Stimulated activated naive CD4-positive, alpha-beta T cell (primary cell): ENCODE measurements around the gene RAPGEF3.
A peak's percentile ranks its signal among the peaks of the same experiment; 100 is the strongest.

Experiments used
- DNase-seq, 6 experiments: peaks; one replicate each; lab custom pipeline; 2025; lab: John Stamatoyannopoulos, UW

Gene RAPGEF3

DNA sequence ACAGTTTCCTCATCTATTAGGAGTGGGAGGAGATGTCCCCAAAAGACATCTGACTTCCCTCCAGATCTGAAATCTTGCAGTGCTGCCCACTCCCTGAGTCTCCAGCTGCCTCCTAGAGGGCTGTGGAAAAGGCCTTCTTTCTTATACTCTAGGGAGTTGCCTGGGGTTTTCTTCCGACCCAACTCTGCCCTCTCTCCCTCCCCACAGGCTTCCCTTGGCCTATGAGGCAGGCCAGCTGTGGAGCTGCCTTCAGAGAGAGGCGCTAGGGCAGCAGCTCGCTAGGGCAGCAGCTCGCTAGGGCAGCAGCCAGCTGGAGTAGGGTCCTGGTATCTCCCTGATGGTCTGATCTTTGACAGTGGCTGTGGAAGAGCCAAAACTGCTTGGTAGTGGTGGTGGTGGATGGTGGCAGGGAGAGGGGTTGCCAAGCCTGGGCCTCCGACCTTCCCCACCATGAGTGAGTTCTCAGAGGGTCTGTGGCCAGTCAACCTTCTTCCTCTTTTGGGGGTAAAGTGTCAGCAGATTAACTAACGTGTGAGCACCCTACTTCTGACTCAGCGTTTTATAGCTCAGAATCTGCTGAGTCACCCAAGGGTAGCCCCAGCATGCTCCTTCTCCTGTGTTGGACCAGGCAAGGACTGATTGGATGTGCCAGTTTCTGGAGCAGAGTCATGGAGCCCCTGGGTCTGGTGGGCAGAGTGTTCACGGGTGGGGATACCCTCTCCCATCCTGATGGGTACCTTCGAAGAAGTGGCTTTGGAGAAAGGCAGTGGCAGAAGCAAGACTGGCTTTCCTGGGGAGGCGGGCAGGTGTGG, 16.6 kb upstream of the RAPGEF3 start:
- no peak for DNase-seq

DNA sequence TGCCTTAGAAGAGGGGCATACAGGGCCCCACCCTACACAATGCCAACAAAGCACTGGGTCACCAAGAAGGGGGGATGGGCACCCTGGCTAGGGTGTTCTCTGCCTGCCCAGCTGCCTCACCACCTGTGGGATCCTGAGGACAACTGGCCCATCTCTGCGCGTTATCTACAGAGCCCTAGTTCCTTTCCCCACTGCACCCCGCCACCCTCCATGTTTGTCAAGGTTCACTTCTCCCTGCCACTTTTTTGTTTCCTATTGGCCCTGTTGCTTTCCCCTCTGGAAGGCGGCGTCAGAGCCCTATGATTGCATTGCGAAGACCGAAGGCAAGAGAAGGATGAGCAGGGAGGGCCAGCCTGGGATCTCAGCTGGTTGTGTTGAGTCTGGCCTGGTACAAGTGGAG, 16.0 kb upstream of the RAPGEF3 start:
- no peak for DNase-seq

DNA sequence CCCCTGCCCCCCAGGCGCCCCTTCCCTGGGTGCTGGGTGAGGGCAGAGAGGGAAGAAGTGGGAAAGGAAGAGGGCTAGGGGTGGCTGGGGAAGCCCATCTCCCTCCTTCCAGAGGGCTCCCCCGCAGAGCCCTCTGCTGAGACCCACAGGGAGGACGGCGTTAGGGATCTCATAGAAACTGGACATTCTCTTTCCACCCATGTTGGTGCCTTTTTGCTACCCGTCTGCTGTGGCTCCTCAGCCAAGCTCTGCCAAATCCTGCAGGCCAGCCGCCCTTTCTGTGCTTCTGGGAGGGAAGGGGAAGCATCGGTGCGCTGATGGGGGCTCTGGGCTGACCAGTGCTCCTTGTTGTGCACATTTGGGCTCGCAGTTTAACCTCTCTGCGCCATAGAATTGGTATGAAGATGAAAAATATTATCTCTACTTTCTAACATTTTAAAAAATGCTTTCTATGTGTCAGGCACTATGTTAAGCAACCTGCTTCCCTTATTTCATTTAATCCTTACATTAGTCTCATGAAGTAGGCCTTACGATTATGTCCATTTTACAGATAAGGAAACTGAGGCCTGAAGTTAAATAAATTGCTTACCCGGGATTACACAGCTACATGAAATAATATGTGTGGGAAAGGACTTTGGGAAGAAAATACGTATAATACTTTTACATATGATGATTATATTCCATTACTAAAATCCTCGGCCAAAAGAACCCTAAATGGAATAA, 15.3 kb upstream of the RAPGEF3 start:
- DNase-seq: no peak

DNA sequence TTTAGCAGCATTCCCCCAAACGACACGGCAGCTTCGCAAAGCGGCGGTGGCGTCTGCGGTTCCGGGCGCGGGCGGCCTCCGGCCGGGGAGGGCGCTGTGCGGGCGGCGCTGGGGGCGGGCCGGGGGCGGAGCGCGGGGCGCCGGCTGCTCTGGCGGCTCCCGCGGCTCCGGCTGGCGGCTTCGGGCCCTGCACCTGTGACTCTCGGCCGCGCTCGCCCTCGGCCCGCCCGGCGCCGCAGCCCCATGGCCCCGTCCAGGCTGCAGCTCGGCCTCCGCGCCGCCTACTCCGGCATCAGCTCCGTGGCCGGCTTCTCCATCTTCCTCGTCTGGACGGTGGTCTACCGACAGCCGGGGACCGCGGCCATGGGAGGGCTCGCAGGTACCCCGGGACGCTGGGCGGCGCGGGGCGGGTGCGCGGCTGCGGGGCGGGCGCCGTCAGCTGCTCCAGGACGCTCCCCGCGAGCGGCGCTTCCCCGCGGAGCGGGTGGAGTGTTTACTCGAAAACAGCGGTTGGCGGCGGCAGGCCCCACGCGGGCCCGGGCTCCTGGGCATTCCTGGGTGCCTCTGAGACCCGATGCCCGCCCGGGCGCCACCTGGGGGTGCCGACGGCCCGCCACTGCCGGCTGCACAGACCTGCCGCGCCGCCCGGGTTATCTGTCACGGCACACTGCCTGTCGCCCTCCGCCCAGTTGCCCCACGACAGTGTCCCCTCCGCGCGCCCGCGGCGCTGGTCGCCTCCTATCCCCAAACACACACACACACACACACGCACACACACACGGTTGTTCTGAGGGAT, 14.6 kb upstream of the RAPGEF3 start, which contains the start of gene SLC48A1:
Gene SLC48A1 (plus strand): TSS at position 177 of the 796 bp plus-strand sequence. CDS start 67 bp downstream, at position 244.
- peak; percentile 55 to 85 (median 73) for DNase-seq

DNA sequence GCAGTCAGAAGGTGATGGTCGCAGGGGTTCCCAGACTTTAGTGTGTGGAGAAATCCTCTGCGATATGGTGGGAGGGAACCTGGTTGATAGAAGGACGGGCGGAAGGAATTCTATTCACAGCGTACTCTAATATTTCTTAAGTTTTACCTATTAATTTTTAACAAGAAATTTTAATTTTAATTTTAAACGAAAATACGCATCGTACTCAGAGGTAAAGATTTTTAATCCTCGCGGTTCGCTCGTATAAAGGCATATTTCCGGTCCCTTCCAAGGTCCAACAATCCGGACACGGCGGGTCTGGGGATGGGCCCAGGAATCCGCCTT, 14.0 kb upstream of the RAPGEF3 start:
- no peak for DNase-seq

DNA sequence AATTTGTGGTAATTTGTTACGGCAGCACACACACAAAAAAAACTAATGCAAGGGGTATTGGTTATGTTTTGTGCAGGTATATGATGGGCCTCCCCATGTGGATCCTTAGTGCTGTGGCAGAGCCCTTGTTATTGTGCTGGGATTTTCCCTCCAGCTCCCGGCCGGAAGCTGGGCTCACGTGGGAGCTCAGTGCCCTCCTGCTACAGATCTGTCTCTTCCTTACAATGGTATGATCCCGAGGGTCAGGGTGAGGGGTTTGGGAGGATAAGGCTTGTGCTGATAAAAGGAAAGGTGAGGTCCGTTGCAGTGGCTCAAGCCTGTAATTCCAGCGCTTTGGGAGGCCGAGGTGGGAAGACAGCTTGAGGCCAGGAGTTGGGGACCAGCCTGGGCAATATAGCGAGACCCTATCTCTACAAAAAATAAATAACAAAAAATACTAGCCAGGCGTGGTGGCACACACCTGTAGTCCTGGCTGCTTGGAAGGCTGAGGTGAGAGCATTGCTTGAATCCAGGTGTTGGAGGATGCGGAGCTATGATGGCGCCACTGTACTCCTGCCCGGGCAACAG, 13.5 kb upstream of the RAPGEF3 start:
- DNase-seq: no peak

DNA sequence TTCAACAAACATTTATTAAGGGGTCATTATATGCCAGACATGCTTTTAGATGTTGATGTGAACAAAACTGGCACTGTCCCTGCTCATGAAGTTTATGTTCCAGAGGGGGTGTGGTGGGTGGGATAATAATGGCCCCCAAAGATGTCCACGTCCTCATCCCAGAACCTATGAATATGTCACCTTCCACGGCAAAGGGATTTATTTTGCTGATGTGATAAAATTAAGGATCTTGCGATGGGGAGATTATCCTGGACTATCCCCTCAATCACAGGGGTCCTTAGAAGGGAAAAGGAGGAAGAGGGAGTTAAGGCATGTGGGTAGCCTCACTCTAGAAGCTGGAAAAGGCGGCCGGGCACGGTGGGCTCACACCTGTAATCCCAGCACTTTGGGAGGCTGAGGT, 12.6 kb upstream of the RAPGEF3 start:
- DNase-seq: no peak

DNA sequence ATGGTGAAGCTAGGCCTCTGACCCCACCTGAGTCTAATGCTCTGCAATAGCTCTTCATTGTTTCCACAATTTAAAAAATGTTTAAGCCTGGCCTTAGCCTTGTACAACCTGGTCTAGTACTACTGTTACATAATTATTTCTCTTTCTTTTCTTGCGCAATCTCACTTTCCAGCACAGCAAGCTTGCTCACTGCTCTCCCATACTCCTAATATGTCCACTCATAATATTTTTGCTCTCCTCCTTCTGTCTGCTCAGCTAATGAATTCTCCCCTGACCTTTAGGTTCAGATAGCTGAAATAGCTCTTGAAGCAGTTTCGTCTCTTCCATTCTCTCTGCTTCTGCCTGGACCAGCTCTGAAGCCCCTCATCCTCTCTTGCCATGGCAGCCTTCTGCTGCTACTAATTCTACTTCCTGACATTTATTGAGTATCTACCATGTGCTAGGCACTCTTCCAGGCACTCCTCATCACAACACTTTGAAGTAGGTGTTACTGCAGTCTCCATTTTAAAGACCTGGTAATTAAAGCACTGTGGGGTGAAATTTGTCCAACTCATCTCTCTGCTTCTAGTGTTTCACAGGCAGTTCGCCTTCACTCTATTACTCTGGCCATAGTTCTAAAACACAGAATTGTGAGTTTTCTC, 11.5 kb upstream of the RAPGEF3 start:
- no peak for DNase-seq

DNA sequence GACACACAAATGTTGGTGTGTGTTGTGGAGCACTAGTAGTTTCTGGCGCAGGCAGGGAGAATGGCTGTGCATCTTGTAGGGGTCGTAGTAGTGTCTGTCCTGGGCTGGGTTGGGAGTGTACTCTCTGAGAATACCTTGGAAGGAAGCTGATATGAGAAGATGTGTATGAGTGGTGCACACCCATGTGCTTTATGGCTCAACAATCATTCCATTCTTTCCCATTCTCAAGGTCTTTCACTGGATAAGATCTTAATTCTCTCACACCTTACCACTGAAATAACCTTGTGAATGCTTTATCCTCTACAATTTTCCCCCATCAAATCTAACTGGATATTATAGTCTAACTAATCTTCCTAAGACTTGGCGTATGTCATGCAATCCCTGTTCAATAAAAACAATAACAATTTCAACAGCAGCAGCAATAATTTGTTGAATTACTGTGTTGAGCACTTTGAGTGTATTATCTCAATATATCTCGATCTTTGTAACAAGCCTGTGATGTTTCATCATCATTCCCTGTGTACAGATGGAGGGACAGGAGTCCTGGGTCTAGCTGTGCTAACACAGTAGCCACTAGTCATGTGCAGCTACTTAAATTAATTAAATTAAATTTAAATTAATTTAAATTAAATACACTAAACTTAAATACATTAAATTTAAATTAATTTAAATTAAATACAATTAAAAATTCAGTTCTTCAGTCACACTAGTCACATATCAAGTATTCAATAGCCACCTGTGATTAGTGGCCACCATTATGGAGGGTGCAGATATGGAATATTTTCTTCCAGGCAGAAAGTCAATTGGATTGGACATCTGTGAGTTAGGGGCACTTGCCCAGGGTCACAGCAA, 10.8 kb upstream of the RAPGEF3 start:
- no peak for DNase-seq

DNA sequence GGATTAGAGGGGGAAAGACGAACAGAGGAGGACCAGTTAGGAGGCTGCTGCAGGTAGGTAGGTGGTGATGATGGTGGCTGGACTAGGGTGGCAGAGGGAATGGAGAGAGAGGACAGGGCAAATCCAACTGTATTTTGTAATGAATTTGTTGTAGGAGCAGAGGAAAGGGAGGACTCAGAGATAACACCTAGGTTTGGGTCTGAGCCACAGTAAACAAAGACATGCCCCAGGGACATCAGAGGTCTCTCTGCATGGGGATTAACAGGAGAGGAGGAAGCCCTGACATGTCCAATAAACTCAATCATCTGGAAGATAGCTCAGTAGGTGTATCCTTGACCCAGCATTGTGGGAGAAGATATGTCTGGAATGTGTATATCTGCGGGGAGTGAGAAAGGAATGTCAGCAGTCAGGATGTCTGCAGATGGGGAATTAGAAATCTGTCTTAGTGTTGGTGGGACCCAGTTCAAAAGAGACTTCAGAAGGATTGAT, 9.7 kb upstream of the RAPGEF3 start:
- no peak for DNase-seq

DNA sequence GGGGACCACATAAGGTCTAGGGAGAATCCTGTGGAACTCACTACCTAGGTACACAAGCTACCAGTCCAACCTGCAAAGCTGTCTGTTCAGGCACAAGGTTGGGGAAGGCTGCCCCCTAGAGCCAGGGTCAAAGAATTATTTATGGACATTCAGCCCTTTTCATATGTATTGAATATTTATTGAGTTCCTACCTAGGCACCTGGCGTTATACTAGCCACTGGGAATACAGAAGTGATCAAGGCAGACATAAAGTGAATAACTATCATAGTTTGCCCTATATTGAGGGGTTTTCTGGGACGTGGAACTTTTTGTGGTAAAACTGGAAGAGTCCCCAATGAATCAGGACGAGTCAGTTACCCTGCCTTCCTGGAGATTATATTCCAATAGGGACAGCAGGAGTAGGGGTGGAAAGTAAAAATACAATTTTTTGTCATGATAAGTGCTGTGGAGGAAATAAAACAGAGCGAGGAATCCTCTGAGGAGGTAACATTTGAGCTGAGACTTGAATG, 8.6 kb upstream of the RAPGEF3 start:
- peak; percentile 38 to 62 (median 50) for DNase-seq

DNA sequence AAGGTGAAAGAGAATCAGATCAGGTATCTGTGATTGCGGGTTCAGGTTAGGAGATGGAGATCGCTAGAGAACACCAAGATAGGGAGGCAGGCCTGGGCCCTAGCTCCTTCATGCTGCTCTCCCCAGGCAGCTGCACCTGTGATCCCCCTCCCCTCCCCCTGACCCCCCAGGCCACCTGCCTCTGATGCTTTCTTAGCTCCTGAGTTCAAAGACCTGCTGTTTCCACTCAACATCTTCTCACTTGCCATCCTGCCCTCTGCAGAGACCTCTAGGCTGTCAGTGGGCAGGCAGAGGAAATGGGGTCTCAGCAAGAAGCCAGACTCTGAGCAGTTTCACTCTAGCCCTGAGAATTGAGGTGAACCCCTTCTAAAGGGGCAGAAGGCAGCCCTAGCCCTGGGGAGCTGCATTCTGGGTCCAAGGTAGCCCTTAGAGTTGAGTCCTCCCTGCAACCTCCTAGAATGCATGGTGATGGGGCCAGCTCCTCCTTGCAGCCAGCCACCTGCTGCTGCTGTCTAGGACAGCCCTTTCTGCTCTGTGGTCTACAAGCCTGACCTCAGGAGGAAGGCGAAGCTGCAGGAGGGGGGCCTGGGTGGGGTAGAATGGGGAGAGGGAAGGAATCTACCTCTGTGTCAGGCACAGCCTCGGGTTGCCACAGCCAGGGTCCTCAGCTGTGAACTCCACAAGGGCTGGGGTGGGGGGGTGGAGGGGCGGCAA, 8.0 kb upstream of the RAPGEF3 start:
- DNase-seq: no peak

DNA sequence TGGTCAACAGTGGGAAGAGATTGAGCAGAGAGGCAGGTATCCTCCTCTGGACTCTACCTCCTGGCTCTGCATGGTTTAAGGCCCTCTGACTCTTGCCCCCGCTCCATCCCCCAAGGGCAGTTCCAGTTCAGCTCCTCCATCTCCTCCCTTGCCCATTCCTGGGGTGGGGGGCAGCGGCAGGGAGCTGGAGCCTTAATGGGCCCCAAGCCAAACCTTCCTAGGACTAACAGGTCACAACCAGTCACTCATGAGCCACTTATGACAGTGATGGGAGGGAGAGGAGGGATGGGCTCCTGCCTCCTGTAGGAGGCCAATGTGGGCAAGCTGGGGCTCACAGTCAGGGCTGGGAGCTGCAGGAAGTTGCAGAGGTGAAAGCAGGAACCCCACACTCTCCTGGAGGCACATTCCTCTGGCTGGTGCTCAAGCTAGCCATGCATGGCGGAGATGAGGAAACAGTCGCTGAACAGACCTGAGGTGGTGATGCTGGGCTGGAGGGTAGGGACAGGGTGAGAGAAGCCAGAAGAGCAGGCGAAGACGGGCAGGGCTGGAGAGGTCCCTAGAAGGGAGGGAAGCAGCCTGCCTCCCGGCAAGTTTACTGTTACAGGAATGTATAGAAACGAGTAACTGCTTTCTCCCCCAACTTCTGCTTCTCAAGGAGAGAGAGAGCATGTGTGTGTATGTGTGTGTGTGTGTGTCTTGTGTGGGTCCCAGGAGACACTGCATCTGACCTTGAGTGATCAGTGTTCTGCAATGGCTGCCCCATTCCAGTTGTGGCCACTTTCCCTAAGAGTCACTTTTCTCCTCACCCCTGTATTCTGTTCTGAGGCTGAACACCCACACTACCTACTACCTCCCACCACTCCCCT, 5.0 kb upstream of the RAPGEF3 start:
- no peak for DNase-seq

DNA sequence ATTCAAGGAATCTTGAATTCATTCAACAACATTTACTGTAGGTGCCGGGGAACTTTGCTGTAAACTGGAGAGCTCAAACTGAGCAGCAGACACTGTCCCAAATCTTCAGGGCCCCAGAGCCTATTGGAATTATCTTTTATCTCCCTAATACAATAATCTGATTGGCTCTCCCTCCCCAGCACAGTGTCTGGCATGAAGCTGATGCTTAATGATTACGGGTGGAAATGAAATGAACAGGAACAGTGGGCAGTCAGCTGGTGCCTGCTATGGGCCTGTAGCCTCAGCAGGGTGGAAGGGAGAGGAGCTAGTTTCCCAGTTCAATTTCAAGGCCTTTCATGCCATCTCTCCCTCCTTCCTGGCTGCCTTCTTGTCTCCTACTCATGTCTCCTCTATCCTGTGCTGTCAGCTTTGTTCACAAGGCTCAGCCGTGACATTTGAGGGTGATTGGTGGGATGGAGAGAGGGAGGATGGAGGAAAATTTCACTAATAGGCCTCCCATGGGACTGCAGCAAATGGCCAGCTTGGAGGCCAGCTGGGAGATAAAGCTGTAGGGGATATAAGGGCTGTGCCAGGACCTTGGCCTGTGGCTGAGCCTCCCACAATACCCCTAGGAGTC, 4.3 kb upstream of the RAPGEF3 start:
- DNase-seq: no peak

DNA sequence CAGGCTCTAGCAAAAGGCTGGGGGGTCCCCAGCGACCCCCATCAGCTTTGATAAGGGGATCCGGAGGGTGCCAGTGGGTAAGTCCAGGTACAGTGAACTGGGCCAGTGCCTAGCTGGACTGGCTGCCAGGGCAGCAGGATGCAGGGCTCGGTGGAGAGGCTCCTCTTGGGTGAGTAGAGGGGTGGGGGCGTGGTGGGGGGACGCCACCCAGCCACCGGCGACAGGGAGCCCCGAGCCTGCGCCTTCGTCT, 171 bp downstream of the RAPGEF3 start:
- DNase-seq: no peak

DNA sequence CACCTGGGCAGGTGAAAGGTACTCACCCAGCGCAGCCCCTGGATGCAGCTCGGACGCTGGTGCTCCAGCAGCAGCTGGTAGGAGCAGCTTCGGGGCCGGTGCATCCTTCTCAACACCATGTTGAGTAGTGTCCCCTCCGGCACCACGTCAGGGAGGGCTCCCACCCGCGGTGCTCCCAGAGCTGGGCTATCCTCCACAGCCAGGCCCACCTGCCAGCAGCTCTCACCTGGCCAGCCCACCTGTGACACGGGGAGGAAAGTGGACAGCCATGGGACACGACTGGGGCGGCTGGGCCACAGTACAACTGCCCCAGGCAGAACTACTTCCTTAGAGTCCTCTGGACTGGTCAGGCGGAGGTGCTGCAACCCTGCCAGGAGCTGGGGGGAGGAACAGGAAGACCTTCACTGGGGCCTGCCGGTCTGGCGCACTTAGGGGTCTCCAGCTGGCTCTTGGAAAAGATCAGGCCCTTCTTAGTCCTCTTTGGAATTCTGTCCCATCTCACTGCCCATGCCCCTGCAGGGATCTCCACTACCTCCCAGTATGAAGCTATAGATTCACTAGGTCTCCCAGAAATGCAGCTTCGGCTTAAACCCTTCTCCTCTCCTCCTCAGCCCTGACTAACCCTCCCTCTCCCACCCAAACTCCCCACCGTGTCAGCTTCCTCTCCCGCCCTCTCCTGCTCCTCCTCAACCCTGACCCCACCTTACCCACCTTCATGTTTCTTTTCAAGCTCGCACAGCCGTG, 668 bp downstream of the RAPGEF3 start:
- no peak for DNase-seq

DNA sequence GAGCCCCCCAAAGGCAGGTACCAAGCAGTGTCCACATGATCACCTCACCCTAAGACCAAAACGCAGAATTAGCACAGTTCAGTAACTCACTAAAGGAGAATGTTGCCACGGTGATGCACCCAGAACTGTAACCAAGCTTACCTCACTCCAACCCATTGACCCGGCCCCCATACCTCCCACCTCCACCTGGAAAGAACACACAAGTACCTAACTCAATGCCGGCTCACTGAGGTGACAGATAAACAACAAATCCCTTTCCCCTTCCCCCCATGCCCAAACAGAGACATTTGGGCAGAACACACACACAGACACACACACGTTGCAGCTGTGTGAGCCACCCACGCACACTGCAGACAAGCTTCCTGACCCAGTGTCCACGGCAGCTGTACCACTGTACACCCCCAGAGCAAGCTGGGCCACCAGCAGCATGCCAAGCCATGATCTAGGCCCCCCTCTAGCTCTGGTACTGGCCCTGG, 1.3 kb downstream of the RAPGEF3 start:
- DNase-seq: no peak
